HepG2 (cell line): ENCODE measurements around the gene TMEM127. TPM values are rescaled to one million over a fixed set of nuclear protein-coding genes. Genes with fewer than 3 reads are reported as not detected.

Experiments
- AGO1 ChIP-seq: fragments of 200-400 bp; formaldehyde crosslinking; IDR thresholded peaks from 2 replicates; pipeline ENCODE4 v1.6.1; 2017; ENCODE audit warnings: mild to moderate bottlenecking, low read depth, low read length, moderate library complexity; ENCODE audit not compliant: poor library complexity, severe bottlenecking
- BATF2 ChIP-seq: sonication (generic); formaldehyde crosslinking; IDR thresholded peaks from 2 replicates; pipeline ENCODE4 v1.8.0; 2022; ENCODE audit warnings: mild to moderate bottlenecking, missing genetic modification reagents, moderate library complexity
- BHLHE40 ChIP-seq: IDR thresholded peaks from 2 replicates; pipeline ENCODE4 v1.6.1; 2011; ENCODE audit warnings: low read length, improper control_type of control experiment
- CSRNP2 ChIP-seq: sonication (generic); formaldehyde crosslinking; conservative IDR thresholded peaks from 2 replicates; pipeline ENCODE4 v1.8.0; 2022; ENCODE audit warnings: low read depth, missing genetic modification reagents
- EEA1 ChIP-seq: sonication (generic); formaldehyde crosslinking; IDR thresholded peaks from 2 replicates; pipeline ENCODE4 v1.5.1; 2020; ENCODE audit warnings: mild to moderate bottlenecking, missing genetic modification reagents, borderline replicate concordance
- HES4 ChIP-seq: sonication (generic); formaldehyde crosslinking; IDR thresholded peaks from 2 replicates; pipeline ENCODE4 v1.9.0; 2021; ENCODE audit warnings: mild to moderate bottlenecking, missing genetic modification reagents, borderline replicate concordance
- HNRNPK ChIP-seq: fragments of 200-400 bp; formaldehyde crosslinking; IDR thresholded peaks from 2 replicates; pipeline ENCODE4 v1.6.1; 2018; ENCODE audit warnings: low read length, low read depth, moderate library complexity, mild to moderate bottlenecking; ENCODE audit not compliant: poor library complexity, severe bottlenecking
- HOMEZ ChIP-seq: IDR thresholded peaks from 2 replicates; pipeline ENCODE4 v1.6.1; 2016; ENCODE audit warnings: low read depth
- NFKB2 ChIP-seq: sonication (generic); formaldehyde crosslinking; IDR thresholded peaks from 2 replicates; pipeline ENCODE4 v1.4.0; 2020; ENCODE audit warnings: missing genetic modification reagents, borderline replicate concordance
- PRMT3 ChIP-seq: sonication (generic); formaldehyde crosslinking; IDR thresholded peaks from 2 replicates; pipeline ENCODE4 v1.8.1; 2022; ENCODE audit warnings: low read depth, mild to moderate bottlenecking, moderate library complexity, missing genetic modification reagents, borderline replicate concordance
- RBAK ChIP-seq: sonication (generic); formaldehyde crosslinking; IDR thresholded peaks from 2 replicates; pipeline ENCODE4 v1.5.1; 2020; ENCODE audit warnings: mild to moderate bottlenecking, missing genetic modification reagents
- TAF1 ChIP-seq: sonication (generic); formaldehyde crosslinking; IDR thresholded peaks from 2 replicates; pipeline ENCODE4 v1.4.0; 2020; ENCODE audit warnings: missing genetic modification reagents
- TFE3 ChIP-seq: IDR thresholded peaks from 2 replicates; pipeline ENCODE4 v1.6.1; 2016
- ZNF44 ChIP-seq: sonication (generic); formaldehyde crosslinking; IDR thresholded peaks from 2 replicates; pipeline ENCODE4 v1.5.1; 2020; ENCODE audit warnings: mild to moderate bottlenecking, missing genetic modification reagents
- ZNF496 ChIP-seq: sonication (generic); formaldehyde crosslinking; IDR thresholded peaks from 2 replicates; pipeline ENCODE4 v1.8.1; 2023; ENCODE audit warnings: mild to moderate bottlenecking, moderate library complexity, missing genetic modification reagents; ENCODE audit not compliant: insufficient replicate concordance
- ZNF546 ChIP-seq: sonication (generic); formaldehyde crosslinking; conservative IDR thresholded peaks from 2 replicates; pipeline ENCODE4 v1.8.1; 2023; ENCODE audit warnings: mild to moderate bottlenecking, missing genetic modification reagents
- ZNF572 ChIP-seq: sonication (generic); formaldehyde crosslinking; IDR thresholded peaks from 2 replicates; pipeline ENCODE4 v1.5.1; 2020; ENCODE audit warnings: mild to moderate bottlenecking, missing genetic modification reagents
- ZNF614 ChIP-seq: IDR thresholded peaks from 2 replicates; pipeline ENCODE4 v1.6.1; 2018; ENCODE audit warnings: missing biosample characterization, missing genetic modification reagents, inconsistent platforms, borderline replicate concordance
- ZNF710 ChIP-seq: sonication (generic); formaldehyde crosslinking; IDR thresholded peaks from 2 replicates; pipeline ENCODE4 v1.5.0; 2020; ENCODE audit warnings: mild to moderate bottlenecking, missing genetic modification reagents, borderline replicate concordance
- ZZZ3 ChIP-seq: sonication (generic); formaldehyde crosslinking; IDR thresholded peaks from 2 replicates; pipeline ENCODE4 v1.4.0; 2020; ENCODE audit warnings: missing genetic modification reagents, mild to moderate bottlenecking, borderline replicate concordance
- polyA plus RNA-seq, 8 experiments: library from polyadenylated mRNA; depleted of rRNA in 3 of 8; stranded (reverse) in 7 of 8; unstranded in 1 of 8; fragments of >200 nt; fragmentation: Illumina TruSeq in 4 of 8; extraction: Trizol in 4 of 8; gene quantifications; 2 replicates each; pipeline versions ENCODE4 v1.2.1 to v1.2.3, GENCODE V29; 2011 to 2016; ENCODE audit warnings: low read depth in 4 of 8, missing spikeins in 1 of 8, mixed read lengths in 1 of 8; ENCODE audit not compliant: insufficient read depth in 1 of 8
- total RNA-seq, 5 experiments: library from RNA; depleted of rRNA; stranded (reverse); fragments of >200 nt; fragmentation: Illumina TruSeq; extraction: Trizol; gene quantifications; 2 replicates each; pipeline ENCODE4 v1.2.3, GENCODE V29; 2016; ENCODE audit warnings: low read depth in 1 of 5

Gene TMEM127
- total and polyA plus RNA-seq, 2 of the 13 experiments (the other 11 are each of a cell fraction or from before 2014, with no cell fraction given), result 21.5 to 33.9 TPM

GRCh38 chr2:96265840-96266679, at the start of gene TMEM127, which contains the start of gene CIAO1 (continued):
- TF ChIP-seq PRMT3 (CRISPR knock-in tag) (peak; percentile 66; the same call in 1 of the 2 replicates), ZNF614 (CRISPR knock-in tag) (peak; percentile 89), ZNF44 (CRISPR knock-in tag) (no peak; the same call in 1 of the 2 replicates), EEA1 (0 out of 2 replicates have a peak, but pooled peaks have one; percentile 68), HOMEZ (CRISPR knock-in tag) (peak; percentile 75), AGO1 (peak; percentile 64), ZZZ3 (peak; percentile 83), HNRNPK (peak; percentile 83), CSRNP2 (no peak), ZNF496 (CRISPR knock-in tag) (no peak), ZNF572 (CRISPR knock-in tag) (peak; percentile 98), NFKB2 (peak; percentile 61; the same call in 1 of the 2 replicates), HES4 (CRISPR knock-in tag) (peak; percentile 75; the same call in 1 of the 2 replicates), BATF2 (CRISPR knock-in tag) (peak; percentile 65; the same call in 1 of the 2 replicates), BHLHE40 (peak; percentile 86), TFE3 (CRISPR knock-in tag) (no peak; the same call in 1 of the 2 replicates), RBAK (CRISPR knock-in tag) (0 out of 2 replicates have a peak, but pooled peaks have one; percentile 37), ZNF546 (CRISPR knock-in tag) (peak; percentile 97), ZNF710 (CRISPR knock-in tag) (peak; percentile 76; the same call in 1 of the 2 replicates), TAF1 (peak; percentile 90)
